GM19468 (cell line): ENCODE results near the gene B3GNT2.

Source experiments
- ATAC-seq: cut with Tn5 transposase; IDR thresholded peaks from one replicate; pipeline ENCODE4 v1.9.1; 2021; ENCODE audit warnings: mild to moderate bottlenecking, moderate library complexity, moderate number of reproducible peaks; ENCODE audit not compliant: unreplicated experiment; ENCODE audit errors: extremely low read depth

The B3GNT2 gene

DNA sequence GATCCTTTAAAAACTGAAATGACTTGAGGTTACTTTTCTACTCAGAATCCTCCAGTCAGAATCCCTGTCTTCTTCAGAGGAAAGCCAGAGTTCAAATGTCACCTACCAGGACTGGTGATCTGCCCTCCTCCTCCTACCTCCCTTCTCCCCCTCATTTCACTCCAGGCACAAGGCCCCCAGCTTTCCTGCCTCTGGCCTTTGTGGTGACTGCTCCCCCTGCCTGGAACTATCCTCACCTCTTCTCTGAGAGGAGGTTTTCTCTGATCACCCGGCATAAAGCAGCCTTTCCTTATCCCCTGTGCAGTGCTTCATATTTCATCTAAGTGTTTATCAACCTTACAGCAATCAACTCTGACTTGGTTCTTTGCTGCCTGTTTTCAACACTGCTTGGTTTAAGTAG, 6.8 kb downstream of the B3GNT2 start:
- no peak for ATAC-seq

- ATAC-seq, result no peak
Observed at GRCh38 chr2:62203459-62203858, 7.5 kb downstream of the B3GNT2 start.

DNA sequence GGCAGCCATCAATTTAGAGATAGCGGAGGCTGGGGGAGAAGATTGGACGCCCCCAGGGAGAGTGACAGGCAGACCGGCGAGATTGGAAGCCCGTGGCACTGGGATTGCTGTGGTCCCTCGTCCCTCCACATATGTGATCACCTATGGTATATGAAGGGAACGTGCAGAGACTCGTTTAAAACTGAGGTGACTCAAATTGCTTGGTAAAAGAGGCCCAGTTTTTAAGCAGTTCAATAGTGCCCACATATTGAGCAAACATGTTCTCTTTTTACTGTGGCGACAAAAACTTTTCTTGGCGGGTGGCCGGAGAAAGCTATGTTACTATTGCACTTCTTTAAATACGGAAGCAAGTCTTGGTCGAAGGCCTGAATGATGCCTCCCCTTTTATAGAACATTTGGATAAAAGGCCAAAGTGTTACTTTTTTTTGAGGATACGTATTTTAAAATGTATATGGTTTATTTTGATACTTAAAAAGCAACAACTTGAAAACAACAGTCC, 9.1 kb downstream of the B3GNT2 start:
- ATAC-seq, result no peak

- no peak for ATAC-seq
Observed at GRCh38 chr2:62205554-62205953, 9.6 kb downstream of the B3GNT2 start.

DNA sequence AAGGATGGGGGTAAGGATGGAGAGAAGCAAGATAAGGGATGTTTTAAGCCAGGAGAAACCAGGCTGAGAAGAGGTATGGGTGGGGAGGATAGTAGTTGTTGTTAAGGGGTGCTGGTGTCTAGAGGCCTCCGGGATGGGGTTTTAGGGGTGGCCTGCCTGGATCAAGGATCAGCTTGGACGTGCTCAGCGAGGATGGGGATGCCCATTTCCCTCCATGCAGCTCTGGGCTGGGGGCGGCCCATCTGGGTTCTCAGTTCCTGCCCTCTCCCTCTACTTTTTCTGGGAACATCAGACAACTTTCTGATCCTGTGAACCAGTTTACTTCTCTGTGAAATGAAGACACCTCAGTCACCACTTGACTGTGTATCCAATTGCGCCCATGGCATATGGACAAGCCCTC, 10.1 kb downstream of the B3GNT2 start:
- ATAC-seq, result no peak

DNA sequence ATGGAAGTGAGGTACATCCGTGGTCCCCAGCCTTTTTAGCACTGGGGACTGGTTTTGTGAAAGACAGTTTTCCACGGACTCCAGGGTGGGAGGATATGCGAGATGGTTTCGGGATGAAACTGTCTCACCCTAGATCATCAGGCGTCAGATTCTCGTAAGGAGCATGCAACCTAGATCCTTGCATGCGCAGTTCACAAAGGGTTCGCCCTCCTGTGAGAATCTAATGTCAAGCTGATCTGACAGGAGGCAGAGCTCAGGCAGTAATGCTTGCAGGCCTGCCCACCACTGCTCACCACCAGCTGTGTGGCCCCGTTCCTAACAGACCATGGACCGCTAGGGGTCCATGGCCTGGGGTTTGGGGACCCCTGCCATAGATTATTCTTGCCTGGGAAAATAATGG, 11.6 kb downstream of the B3GNT2 start:
- ATAC-seq, result no peak

DNA sequence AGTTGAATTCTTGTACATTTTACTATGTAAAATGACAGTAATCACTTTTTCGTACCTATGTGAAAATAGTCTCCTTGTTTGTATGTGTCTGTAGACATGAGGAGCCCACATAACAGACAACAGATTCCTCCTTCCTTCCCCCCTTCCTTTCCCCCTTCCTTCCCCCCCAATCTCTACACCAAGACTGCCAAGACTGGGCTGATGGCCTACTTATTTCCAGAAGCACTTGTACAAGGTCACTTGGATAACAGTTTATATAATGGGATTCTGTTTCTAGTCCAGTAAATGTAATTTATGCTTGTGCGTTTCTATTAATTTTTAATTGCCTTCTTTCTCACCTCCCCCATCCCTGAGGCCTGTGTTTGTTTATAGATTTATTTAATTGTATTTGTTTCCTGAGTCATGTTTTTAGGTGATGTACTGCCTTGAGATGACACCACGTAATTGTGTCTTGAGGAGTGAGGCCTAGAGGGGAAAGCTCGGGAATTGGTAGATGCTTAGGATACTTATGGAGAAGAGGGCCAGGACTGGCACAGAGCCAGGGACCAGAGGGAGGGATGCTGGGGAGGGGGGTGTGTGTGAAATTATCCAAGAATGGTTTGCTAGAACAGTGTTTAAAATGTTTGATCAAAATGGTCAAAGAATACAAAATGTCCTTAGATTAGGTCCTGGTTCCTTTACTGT, 12.3 kb downstream of the B3GNT2 start:
- no peak for ATAC-seq

GRCh38 chr2:62208758-62209114, 12.8 kb downstream of the B3GNT2 start:
- no peak for ATAC-seq

- no peak for ATAC-seq
Observed at GRCh38 chr2:62209427-62209991, 13.6 kb downstream of the B3GNT2 start.

GRCh38 chr2:62215306-62216064, 19.6 kb downstream of the B3GNT2 start:
- no peak for ATAC-seq

DNA sequence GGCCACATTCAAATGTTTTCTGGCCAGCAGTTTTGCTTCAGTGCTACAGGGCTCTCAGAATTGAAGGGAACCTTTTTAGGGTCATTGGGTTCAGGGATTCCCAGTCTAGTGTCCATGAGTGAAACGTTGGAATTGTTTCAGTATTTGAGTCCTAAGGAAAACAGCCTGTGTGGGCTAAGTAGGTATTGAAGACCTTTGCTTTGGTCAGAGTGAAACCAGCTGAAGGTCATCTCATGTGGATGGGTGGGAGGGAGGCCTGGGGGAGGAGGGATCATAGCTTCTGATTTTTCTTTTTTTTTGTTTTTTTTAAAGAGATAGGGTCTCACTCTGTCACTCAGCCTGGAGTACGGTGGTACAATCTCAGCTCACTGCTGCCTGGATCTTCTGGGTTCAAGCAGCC, 20.2 kb downstream of the B3GNT2 start:
- no peak for ATAC-seq

DNA sequence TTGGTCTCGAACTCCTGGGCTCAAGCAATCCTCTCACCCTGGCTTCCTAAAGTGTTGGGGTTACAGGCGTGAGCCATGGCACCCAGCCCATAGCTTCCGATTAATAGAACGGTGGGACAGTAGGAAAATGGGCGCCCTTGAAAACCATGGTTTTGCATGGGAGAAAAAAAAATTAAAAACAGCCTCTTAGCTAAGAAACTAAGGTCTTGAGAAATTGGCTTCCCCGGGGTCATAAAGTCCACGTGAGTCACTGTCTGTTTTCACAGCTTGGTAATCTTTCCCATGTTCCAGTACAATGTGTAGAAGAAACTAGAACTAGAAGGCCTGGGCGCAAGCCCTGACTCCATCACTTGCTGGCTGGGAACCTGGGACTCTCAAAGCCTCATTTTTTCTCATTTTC, 20.7 kb downstream of the B3GNT2 start:
- no peak for ATAC-seq

GRCh38 chr2:62217421-62217820, 21.5 kb downstream of the B3GNT2 start:
- ATAC-seq, result no peak

DNA sequence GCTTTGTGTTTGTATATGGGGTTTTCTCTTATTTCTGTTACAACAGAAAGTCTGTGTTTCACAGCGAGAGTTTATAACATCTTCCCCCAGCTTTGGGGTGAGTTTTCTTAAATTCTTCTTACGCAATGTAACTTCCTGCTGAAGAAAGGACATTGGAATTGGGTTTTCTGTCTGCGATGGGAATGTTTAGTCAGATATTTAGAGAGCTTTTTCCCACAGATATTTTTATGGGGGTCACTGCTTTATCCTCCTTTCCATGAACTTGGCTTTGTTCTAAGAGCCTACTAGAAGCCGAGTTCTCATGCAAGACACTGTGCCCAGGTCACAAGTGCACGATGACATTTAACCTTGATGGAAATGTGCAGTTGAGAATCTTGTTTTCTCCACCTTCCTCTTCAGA, 22.1 kb downstream of the B3GNT2 start:
- no peak for ATAC-seq

DNA sequence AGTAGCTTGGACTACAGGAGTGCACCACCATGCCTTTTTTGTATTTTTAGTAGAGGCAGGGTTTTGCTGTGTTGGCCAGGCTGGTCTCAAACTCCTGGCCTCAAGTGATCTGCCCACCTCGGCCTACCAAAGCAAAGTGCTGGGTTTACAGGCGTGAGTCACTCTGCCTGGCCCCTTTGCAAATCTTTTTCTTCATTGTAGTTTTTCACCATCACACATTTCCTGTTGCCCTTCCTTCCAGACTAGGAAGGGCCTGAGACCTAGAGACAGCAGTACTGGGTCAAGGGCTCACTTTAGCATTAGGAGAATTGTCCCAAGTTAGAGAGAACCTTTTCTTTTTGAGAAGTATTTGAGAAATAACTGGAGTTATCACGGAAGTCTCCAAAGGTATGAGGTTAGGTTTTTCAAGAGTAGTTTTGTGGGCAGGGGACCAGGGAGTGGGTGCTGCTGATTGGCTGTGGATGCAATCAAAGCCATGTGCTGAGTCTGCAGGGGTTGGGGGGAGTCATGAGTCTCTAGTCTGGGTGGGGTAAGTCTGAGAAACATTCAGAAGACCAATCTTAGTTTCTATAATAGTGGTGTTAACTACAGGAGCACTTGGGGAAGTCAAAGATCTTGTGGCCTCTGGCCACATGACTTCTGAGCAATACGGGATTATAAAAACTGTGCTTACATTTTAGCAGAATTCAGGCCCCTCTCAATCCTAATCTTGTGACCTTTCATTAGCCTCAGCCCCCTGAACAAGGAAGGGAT, 23.7 kb downstream of the B3GNT2 start:
- no peak for ATAC-seq

DNA sequence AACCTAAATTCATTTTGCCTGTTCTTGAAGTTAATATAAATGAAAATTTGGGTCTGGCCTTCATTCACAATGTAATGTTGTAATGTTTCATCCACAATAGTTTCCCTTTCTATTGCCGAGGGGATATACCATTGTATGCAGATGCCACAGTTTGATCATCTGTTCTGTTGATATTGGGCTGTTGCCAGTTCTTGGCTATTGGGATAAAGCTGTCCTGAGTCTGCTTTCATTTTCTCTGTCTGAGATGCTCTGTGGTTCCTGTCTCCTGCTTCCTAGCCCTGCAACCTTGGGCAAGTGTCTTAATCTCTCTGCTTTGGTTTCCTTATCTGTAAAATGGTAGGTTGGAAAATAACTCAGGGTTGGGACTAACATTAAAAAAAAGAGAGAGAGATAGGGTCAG, 25.2 kb downstream of the B3GNT2 start:
- no peak for ATAC-seq

DNA sequence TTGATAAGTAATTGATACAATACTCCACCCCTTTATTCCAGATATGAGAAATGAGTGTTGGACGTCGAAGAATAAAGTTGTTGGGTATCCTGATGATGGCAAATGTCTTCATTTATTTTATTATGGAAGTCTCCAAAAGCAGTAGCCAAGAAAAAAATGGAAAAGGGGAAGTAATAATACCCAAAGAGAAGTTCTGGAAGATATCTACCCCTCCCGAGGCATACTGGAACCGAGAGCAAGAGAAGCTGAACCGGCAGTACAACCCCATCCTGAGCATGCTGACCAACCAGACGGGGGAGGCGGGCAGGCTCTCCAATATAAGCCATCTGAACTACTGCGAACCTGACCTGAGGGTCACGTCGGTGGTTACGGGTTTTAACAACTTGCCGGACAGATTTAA, 26.3 kb downstream of the B3GNT2 start:
- ATAC-seq, result no peak

DNA sequence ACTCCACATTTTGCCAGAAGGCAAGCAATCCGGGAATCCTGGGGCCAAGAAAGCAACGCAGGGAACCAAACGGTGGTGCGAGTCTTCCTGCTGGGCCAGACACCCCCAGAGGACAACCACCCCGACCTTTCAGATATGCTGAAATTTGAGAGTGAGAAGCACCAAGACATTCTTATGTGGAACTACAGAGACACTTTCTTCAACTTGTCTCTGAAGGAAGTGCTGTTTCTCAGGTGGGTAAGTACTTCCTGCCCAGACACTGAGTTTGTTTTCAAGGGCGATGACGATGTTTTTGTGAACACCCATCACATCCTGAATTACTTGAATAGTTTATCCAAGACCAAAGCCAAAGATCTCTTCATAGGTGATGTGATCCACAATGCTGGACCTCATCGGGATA, 26.8 kb downstream of the B3GNT2 start:
- ATAC-seq, result no peak

GRCh38 chr2:62224976-62225375, 29.1 kb downstream of the B3GNT2 start:
- no peak for ATAC-seq

GRCh38 chr2:62227386-62228075, 31.6 kb downstream of the B3GNT2 start:
- no peak for ATAC-seq
